Fibroblast of villous mesenchyme (primary cell): ENCODE measurements around the gene TRIM52. TPM values are rescaled to one million over a fixed set of nuclear protein-coding genes. Genes with fewer than 3 reads are reported as not detected.

ENCODE experiments used
- DNase-seq: peaks from one replicate; pipeline ENCODE4 v3.0.0-alpha.2; 2010; ENCODE audit warnings: low read depth
- H3K4me3 ChIP-seq: 2 replicates; pipeline ENCODE4 v1.5.1; 2011; ENCODE audit warnings: low read depth, mild to moderate bottlenecking, low read length
- CTCF ChIP-seq: IDR thresholded peaks from 2 replicates; pipeline ENCODE4 v1.5.1; 2012; ENCODE audit warnings: low read depth, mild to moderate bottlenecking, low read length; ENCODE audit not compliant: insufficient read depth
- total RNA-seq: library from RNA; depleted of rRNA; stranded (reverse); fragments of >200 nt; gene quantifications from 2 replicates; pipeline ENCODE4 v1.2.3, GENCODE V29; 2012

The TRIM52 gene
- total RNA-seq, 1 donor, result 7.8 TPM

GRCh38 chr5:181241393-181241975 lies 19.5 kb downstream of the TRIM52 start:
- no peak for TF ChIP-seq CTCF
- peak overlapping the region; percentile 97 for H3K4me3 ChIP-seq
- peak; percentile 84 for DNase-seq

DNA sequence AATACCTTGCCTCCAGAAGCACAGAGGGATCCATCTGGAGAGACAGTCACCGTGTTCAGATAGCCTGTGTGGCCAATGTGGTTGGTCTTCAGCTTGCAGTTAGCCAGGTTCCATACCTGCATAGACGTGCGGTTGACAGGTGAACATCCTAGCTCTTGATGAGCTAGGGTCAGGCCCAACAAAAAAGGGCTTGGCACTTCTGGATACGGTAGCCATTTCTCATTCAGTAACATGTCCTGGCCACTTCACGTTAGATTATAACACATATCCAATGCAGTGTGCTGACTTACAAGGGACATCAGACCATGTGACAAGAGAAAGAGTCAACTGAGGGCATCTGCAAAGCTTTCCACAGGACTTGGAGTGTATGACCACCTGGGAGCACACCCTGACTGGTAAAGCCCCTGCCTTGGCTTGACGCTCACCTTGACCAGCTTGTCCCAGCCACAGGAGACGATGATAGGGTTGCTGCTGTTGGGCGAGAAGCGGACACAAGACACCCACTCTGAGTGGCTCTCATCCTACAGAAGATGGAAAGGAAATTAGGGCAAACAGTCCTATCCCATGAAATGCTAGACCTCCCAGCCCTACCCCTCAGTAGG lies 21.8 kb downstream of the TRIM52 start:
- no peak for TF ChIP-seq CTCF
- no peak overlapping the region for H3K4me3 ChIP-seq
- DNase-seq, result no peak

GRCh38 chr5:181237729-181238385 lies 23.1 kb downstream of the TRIM52 start:
- no peak for DNase-seq
- no peak overlapping the region for H3K4me3 ChIP-seq
- TF ChIP-seq CTCF, result no peak

DNA sequence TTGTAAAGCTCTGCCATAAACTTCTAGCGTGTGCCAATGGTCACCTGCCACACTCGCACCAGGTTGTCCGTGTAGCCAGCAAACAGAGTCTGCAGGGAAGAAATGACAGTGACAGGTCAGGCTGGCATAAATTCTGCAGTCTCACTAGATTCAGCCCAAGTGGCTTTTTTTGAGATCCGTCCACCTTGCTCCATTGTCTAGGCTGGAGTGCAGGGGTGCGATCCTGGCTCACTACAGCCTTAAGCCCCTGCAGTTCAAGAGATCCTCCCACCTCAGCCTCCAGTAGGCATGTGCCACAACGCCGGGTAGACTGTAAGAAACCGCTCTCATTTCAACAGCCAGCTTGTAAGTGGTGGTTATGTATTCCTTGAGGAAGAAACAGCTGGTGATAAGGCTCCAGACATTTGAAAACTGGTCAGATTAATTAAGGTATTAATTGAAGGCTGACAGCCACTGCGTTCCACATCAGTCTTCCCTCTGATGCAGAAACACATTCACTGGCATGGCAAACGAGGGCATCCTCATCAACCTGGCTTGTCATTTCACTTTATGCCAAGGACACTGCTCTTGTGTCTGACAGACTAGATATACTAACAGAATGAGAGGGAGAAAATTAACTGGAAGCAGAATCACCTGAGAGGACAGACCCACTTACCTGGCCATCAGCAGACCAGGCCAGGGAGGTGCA lies 23.8 kb downstream of the TRIM52 start:
- no peak for DNase-seq
- no peak overlapping the region for H3K4me3 ChIP-seq
- TF ChIP-seq CTCF, result no peak

- no peak overlapping the region for H3K4me3 ChIP-seq
- DNase-seq, result no peak
- TF ChIP-seq CTCF, result no peak
These were observed 24.5 kb downstream of the TRIM52 start for GRCh38 chr5:181236471-181236870.

DNA sequence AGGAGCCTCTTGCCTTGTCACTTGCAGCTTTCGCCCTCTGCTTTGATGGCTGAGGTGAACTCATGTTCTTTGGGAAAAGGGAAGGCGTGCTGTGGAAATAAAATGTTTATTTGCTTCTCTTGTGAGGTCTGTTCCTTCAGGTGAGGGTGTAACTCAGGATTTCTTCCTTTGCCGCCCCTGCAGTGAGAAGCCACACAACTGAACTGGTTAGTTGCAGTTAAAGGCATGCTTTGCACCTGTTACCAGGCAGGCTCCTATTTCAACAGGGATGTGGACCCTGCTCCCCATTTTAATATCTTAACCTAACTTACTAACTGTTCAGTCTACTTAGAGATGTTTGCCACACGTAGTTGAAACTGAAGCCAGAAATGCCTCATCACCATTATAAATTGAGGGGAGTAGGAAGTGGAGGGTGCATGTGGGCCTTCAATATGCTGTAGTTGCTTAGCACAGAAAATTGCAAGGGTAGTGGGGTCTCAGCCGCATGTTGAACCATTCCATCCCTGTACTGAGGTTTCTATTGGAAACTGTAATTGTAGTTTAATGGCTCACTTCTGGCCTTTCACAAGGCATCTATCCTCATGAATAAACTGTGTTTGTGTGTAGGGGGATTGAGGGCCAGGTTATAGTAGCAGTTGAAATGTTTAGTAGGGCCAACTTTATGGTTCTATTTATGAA lies 25.1 kb downstream of the TRIM52 start:
- TF ChIP-seq CTCF, result no peak
- DNase-seq, result no peak
- H3K4me3 ChIP-seq, result no peak overlapping the region
